ENCODE data around the gene SNORC.

GRCh38 chr2:232877940-232878511, 8.0 kb downstream of the SNORC start:
- TF ChIP-seq CTCF (IDR thresholded peaks at IDR 0.05; ENCODE audit: low read length) = no peak
- TF ChIP-seq EZH2 (IDR thresholded peaks at IDR 0.05; ENCODE audit: borderline replicate concordance, low read length) = no peak
